Ishikawa (cell line): ENCODE data around the gene USP2.

Experiments used
- CEBPB ChIP-seq: IDR thresholded peaks from 2 replicates; pipeline ENCODE4 v1.6.1; 2012
- CREB1 ChIP-seq: IDR thresholded peaks from 2 replicates; pipeline ENCODE4 v1.6.1; 2012; ENCODE audit warnings: low read depth
- EGR1 ChIP-seq: IDR thresholded peaks from 2 replicates; pipeline ENCODE4 v1.6.1; 2012
- EP300 ChIP-seq: IDR thresholded peaks from 2 replicates; pipeline ENCODE4 v1.6.1; 2012; ENCODE audit warnings: borderline replicate concordance
- FOXM1 ChIP-seq: IDR thresholded peaks from 2 replicates; pipeline ENCODE4 v1.6.1; 2012; ENCODE audit warnings: low read depth, borderline replicate concordance
- TAF1 ChIP-seq: IDR thresholded peaks from 2 replicates; pipeline ENCODE4 v1.6.1; 2012; ENCODE audit warnings: low read depth, mild to moderate bottlenecking
- TCF12 ChIP-seq: IDR thresholded peaks from 2 replicates; pipeline ENCODE4 v1.6.1; 2012; ENCODE audit warnings: low read depth
- TEAD4 ChIP-seq: IDR thresholded peaks from 2 replicates; pipeline ENCODE4 v1.6.1; 2012
- YY1 ChIP-seq: IDR thresholded peaks from 2 replicates; pipeline ENCODE4 v1.6.1; 2012; ENCODE audit warnings: low read depth
- ZBTB7A ChIP-seq: IDR thresholded peaks from 2 replicates; pipeline ENCODE4 v1.6.1; 2012; ENCODE audit warnings: low read depth
- TF ChIP-seq, protein P1 (sequence below): IDR thresholded peaks from 2 replicates; pipeline ENCODE4 v1.6.1; 2012
- TF ChIP-seq, protein P2 (sequence below): IDR thresholded peaks from 2 replicates; pipeline ENCODE4 v1.6.1; 2012; ENCODE audit warnings: low read depth, mild to moderate bottlenecking

DNA sequence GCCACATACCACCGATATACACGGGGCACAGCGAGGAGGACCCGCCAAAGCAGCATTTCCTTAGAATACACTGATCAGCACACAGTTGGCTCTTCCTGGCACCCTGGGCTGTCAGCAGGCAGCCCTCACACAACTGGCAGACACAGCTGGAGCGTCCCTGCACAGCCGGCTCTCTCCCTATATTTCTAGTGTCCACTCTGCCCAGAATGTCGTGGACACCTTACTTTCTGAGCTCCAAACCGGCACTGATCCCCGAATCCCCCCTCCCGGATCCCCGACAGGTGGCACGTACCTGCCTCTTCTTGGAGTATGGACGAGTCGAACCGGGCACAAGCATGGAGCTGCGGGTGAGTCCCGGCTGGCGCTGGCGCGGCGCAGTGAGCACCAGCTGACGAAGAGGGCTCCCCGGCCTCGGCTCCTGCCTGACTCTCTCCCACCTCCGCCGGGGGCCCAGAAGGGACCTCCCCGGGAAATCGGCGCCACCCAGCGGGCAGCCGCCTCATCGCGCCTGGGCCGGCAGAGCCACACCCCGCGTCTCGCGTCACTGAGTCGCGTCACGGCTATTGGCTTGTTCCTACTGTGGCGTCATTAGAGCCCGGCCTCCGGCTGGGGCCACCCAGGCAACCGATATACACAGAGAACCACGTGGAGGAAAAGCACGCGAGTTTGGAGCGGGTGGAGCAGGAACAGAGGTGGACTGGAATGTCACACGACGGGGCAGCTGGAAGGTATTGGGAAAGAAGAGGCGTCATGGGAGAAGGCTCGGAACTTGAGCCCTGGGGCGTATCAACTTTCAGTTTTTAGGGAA is at the start of gene USP2:
- TF ChIP-seq, protein P1, sequence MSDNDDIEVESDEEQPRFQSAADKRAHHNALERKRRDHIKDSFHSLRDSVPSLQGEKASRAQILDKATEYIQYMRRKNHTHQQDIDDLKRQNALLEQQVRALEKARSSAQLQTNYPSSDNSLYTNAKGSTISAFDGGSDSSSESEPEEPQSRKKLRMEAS = peak; percentile 100
- TF ChIP-seq ZBTB7A = no peak
- peak; percentile 88 for TF ChIP-seq CREB1
- peak; percentile 54; the same call in 1 of the 2 replicates for TF ChIP-seq EP300
- TF ChIP-seq EGR1 = no peak
- TF ChIP-seq TAF1 = no peak; the same call in 1 of the 2 replicates
- TF ChIP-seq, protein P2, sequence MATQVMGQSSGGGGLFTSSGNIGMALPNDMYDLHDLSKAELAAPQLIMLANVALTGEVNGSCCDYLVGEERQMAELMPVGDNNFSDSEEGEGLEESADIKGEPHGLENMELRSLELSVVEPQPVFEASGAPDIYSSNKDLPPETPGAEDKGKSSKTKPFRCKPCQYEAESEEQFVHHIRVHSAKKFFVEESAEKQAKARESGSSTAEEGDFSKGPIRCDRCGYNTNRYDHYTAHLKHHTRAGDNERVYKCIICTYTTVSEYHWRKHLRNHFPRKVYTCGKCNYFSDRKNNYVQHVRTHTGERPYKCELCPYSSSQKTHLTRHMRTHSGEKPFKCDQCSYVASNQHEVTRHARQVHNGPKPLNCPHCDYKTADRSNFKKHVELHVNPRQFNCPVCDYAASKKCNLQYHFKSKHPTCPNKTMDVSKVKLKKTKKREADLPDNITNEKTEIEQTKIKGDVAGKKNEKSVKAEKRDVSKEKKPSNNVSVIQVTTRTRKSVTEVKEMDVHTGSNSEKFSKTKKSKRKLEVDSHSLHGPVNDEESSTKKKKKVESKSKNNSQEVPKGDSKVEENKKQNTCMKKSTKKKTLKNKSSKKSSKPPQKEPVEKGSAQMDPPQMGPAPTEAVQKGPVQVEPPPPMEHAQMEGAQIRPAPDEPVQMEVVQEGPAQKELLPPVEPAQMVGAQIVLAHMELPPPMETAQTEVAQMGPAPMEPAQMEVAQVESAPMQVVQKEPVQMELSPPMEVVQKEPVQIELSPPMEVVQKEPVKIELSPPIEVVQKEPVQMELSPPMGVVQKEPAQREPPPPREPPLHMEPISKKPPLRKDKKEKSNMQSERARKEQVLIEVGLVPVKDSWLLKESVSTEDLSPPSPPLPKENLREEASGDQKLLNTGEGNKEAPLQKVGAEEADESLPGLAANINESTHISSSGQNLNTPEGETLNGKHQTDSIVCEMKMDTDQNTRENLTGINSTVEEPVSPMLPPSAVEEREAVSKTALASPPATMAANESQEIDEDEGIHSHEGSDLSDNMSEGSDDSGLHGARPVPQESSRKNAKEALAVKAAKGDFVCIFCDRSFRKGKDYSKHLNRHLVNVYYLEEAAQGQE = no peak
- TF ChIP-seq CEBPB = peak; percentile 58; the same call in 1 of the 2 replicates
- TF ChIP-seq TEAD4 = peak; percentile 70
- TF ChIP-seq YY1 = no peak
- 0 out of 2 replicates have a peak, but pooled peaks have one; percentile 44 for TF ChIP-seq FOXM1
- peak; percentile 30; the same call in 1 of the 2 replicates for TF ChIP-seq TCF12
